HG03571 (cell line): Measurements from ENCODE around the gene AKIRIN2.
"Not testable (repeated sequence)": the region's sequence is repeated elsewhere in the genome, so short reads cannot be mapped to it uniquely, and the experiment has no call there.

Source experiments
- ATAC-seq: cut with Tn5 transposase; IDR thresholded peaks from one replicate; pipeline ENCODE4 v1.9.1; 2021; ENCODE audit not compliant: unreplicated experiment

Gene AKIRIN2

DNA sequence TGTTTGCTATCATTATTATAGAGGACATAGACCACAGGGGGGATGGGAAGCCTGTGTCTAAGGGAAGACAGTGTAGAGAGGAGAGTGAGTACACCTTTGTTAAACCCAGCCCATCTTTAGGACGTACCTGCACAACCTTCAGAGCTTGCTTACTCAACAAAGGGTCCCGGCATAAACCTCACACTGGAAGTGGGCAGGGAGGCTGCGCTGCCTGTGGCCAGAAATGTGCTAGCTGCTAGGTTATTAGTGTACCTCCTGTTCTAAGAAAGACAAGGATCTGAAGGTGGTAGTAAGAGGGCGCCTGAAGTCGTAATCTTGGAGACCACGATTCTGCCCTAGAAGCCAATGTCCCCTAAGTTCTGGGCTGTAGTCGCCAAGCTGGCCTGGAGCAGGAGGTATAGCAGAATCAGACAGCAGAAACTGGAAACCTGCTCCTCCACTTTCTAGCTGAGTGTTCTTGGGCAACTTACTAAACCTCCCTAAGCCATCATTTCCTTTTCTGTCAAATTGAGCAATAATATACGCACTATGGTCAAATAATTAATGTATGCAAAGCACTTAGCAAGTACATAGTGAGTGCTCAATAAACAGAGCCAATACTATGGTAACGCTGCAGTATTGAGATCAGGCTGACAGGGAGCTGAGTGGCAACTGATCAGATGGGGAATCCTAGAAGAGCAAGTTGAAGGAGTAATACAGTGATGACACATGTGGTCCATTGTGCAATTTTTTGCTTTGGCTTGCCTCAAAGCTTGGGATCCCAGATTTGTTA is 16.8 kb upstream of the AKIRIN2 start:
- no peak for ATAC-seq

DNA sequence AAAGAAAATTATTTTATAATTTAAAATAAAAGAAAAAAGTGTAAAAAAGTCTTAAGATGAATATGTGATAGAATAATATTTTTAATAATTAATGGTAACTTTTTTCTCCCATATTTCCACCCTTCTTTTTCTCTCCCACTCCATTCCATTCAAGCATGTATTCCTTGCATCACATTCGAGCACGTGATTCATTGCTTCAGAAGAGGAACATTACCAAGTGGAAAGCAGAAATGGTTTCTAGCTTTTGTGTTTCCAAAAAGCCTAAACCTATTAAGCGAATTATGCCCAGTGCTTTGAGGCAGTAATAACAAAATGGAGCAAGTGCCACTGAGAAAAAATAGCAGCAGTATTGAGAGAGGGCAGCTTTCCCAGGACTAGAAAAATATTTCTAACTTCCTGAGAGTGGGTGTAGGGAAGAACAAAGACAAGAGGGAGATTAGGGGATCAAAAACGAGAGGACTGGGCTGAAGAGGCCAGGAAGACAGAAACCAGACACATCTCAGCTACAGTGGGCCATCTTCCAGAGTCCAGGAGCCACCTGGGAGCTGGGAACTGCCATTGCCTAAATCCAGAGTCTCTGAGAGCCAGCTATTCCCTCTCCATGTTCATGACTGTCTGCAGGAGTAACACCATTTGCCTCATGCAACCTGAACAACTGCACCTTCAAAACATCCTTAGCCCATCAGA is 15.0 kb upstream of the AKIRIN2 start:
- ATAC-seq, result no peak

DNA sequence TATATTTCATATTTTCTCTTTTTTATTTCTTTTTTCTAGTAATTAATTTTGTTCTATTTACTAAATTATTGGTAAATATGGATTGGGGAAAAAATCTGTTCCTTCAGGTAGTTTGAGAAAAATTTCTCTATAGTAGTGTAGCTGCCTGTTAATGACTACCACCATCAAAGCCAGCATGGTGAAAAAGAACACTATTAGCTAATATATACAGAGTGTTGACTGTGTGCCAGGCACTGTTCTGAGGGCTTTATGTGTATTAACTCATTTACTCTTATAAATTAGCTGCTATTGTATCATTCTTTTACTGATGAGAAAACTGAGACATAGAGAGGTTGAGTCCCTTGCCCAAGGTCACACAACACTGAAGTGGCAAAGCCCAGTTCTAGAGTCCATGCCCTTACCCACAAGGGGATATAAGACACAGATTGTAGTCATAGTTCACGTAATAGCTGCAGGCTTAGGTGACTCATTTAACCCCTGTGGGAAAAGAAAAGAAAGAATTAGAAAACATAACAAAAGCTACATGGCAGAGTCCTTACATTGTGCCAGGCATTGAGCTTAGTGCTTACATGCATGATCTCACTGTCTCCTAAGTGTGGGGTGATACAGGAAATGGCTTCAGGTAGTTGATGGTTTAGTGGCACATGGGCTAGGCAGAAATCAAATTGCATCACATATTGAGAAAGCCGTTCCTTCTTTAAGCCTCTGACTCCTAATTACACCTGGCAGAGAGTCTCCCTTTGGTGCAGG is 12.2 kb upstream of the AKIRIN2 start:
- ATAC-seq, result no peak

DNA sequence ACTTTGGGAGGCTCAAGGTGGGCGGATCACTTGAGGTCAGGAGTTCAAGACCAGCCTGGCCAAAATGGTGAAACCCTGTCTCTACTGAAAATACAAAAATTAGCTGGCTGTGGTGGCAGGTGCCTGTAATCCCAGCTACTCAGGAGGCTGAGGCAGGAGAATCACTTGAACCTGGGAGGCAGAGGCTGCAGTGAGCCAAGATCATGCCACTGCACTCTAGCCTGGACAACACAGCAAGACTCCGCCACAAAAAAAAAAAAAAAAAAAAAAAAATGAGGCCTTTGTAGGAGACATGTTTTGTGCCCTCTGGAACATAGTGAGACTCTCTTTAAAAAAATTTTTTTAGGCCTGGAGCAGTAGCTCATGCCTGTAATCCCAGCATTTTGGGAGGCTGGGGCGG is 10.7 kb upstream of the AKIRIN2 start:
- ATAC-seq, result not testable (repeated sequence)

DNA sequence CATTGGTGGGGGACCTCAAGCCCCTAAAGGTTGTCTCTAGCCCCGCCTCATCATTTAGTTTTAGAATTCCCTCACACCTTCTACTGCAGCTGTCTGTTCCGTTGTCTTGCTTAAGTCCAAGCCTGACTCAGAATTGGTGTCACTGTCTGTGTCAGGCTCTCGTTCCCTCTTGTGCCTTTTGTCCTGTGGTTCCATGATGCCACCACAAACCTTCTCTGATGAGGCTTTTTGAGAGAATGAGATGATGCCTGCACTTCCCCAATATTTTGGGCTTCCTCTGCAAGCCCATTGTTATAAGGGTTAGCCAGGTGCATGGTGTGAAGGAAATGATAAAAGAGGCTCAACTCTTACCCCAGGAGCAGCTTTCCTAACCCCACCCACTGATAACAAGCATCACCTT is 8.1 kb upstream of the AKIRIN2 start:
- ATAC-seq, result no peak

DNA sequence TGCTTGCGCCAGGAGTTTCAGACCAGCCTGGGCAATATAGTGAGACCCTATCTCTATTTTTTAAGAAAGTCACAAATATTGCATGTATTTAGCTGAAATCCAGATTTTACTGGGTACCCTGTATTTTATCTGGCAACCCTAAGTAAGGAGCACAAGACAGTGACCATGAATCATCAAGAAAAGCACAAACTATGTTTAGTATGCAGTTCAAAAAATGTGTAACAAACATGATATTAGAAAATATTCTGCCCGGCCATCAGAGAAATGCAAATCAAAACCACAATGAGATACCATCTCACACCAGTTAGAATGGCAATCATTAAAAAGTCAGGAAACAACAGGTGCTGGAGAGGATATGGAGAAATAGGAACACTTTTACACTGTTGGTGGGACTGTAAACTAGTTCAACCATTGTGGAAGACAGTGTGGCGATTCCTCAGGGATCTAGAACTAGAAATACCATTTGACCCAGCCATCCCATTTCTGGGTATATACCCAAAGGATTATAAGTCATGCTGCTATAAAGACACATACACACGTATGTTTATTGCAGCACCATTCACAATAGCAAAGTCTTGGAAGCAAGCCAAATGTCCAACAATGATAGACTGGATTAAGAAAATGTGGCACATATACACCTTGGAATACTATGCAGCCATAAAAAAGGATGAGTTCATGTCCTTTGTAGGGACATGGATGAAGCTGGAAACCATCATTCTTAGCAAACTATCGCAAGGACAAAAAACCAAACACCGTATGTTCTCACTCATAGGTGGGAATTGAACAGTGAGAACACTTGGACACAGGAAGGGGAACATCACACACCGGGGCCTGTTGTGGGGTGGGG is 6.8 kb upstream of the AKIRIN2 start:
- ATAC-seq, result not testable (repeated sequence)

DNA sequence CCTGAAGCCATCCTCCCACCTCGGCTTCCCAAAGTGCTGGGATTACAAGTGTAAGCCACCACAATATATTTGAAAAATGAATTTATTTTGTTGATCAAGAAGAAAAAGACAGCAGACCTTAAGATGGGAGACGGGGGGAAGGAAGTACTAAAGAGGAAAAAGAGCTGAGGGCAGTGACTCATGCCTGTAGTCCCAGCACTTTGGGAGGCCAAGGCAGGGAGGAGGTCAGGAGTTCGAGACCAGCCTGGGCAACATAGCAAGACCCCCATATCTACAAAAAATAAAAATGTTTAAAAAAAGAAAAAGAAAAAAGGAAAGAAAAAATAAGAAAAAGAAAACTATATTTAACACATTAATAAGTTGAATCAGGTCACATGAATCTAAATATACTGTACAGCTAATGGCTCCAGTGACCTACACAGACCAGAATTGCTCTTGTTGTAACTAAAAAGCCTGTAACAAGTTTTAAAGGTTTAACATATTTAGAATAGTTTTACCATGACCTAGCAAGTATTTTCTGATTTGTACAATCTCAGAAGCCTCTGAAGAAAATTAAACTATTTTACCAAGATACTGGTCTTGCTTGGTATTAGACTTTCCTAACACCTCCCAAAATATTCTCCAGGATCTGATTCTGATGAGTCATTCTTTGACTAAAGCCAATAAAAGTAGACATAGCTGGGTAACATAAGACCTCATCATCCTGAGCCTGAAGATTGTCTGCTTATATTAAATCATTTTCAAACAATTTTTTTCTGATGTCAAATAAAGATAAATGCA is 4.3 kb upstream of the AKIRIN2 start:
- ATAC-seq, result no peak

DNA sequence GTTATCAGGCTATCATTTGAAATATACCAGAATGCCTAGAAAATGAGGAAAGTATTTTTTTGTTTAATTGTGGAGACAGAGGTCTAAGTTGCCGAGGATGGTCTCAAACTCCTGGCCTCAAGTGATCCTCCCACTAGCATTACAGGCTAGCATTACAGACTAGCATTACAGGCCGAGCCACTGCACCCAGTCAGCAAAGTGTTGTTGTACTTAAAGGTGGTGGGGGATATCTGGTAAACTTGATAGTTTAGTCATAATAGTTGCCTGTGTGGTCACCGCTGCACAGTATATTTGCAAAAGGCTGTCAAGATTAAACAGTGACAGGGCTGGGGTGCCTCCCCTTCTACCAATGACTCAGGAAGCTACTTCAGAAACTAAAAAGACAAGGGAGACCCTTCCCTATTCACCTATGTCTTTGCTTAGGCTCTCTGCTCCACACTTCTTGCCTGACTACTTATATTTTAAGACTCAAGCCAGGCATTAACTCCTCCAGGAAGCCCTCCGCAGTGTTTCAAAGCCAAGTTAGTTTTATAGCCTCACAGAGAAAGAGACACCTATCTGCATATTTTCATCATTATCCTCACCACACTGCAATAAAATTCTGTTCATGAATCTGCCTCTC is 3.1 kb upstream of the AKIRIN2 start:
- ATAC-seq, result peak; percentile 56

DNA sequence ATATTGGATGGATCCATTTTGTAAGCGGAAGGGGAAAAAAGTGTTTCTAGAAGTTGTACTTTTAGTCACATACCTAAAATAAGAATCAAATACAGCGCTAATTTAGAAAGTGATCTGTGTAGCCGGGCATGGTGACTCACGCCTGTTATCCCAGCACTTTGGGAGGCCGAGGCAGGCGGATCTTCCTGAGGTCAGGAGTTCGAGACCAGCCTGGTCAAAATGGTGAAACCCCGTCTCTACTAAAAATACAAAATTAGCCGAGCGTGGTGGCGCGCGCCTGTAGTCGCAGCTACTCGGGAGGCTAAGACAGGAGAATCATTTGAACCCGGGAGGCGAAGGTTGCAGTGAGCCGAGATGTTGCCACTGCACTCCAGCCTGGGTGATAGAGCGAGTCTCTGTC is 1.0 kb upstream of the AKIRIN2 start:
- not testable (repeated sequence) for ATAC-seq

DNA sequence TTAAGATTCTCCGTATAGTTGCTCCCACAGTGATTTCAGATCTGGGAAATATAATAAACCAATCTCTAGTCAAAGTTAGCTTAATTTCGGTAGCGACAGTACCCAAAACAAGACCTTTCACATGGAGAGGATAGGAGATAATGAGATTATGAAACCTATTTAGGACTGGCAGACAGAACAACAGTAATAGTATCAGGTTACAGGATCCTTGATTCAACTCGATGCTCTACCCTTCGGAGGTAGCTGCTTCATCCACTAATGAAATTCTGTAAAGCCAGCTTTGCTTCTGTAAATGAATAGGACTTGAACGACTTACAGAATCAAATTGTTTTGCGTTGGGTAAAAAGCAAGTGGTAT is 534 bp upstream of the AKIRIN2 start:
- peak; percentile 3 for ATAC-seq

DNA sequence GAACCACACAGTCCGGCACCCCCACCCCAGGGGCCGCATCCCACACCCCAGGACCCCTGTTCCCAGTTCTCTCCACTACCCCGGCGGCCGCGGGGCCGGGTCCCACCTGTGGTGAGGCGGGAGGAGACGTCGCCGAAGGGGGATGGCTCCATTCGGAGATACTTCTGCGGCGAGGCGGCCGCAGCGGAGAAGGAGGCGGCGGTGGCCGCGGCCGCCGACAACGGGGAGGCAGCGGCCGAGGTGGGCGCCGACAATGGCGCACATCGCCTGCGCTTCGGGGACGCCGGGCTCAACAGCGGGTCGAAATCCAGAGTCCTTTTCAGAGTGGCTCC is 723 bp downstream of the AKIRIN2 start:
- ATAC-seq, result no peak

DNA sequence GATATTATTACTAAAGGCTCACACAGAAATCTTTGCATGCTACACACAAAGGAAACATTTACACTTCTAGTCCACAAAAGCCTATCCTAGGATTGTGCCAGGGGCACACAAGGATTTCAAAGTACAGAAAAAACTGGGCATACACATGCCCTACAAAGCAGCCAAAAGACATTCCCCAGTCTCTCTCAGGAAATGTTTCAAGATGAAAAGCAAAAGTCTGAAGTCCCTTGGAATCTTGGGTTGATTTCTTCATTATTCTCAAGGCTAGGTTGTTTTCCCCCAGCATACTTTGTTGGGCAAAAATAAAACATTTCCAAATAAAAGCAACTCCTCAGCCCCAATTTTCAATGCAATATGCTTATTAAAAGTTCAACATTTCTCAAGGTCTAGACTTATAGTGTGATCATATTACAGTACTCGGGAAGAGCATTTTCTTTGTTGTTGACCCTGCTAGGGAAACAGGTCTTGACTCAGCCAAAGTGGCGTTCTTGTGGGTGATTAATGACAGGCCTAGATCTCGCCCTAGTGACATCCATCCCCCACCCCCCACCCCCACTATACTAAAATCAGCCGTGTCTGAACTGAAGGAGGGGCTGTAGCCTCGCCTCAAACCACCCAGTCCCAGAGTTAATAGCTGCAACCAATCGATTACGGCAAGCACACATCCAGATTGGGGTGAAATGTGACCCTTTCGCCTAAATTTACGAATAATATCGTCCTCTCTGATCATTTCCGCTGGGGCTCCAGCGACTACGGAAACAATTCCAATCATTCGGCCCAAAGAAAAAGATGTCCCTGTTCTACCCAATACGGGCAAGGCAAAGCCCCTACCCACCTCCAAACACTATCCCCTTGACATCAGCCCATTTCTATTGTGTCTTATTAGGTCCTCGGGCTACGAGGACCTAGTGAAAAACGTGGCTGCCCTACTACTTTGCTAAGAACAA is 1.4 kb downstream of the AKIRIN2 start:
- ATAC-seq, result no peak

DNA sequence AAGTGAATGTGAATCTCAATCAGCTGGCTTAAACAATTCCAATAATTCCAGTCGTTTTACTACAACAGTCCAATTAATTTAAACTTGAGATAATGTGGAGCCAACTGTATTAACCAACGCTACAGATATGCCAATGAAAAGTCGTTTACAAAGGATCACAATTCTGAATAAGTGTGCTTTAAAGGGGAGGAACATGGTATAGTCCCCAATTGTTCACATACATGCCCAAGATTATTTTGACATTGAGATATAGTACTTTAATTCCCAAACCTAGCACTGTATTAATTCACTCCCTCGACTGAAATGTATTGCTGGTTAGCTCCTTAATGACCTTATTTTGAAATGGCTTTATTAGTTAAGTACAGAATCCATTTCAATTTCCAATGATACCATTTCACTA is 2.5 kb downstream of the AKIRIN2 start:
- no peak for ATAC-seq

DNA sequence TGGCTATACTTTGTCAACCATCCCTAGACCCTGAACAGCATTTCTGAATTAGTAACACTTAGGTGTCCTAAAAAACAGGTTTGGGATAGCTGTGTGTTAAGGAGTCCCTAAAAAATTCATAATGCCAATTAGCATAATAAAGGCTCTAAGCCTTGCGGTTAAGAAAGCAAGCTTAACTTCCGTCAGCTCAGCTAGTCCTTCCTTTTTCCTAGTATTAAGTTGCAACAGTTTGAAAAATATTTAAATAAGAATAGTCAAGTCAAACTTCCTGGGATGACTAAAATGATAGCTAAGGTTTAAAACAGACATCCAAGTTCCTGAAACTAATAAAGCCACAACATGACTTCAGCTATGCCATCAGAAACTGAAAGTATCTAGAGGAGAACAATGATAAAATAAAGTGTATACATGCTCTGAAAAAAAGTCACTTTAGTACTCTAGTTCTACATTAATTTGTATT is 3.5 kb downstream of the AKIRIN2 start:
- ATAC-seq, result no peak

DNA sequence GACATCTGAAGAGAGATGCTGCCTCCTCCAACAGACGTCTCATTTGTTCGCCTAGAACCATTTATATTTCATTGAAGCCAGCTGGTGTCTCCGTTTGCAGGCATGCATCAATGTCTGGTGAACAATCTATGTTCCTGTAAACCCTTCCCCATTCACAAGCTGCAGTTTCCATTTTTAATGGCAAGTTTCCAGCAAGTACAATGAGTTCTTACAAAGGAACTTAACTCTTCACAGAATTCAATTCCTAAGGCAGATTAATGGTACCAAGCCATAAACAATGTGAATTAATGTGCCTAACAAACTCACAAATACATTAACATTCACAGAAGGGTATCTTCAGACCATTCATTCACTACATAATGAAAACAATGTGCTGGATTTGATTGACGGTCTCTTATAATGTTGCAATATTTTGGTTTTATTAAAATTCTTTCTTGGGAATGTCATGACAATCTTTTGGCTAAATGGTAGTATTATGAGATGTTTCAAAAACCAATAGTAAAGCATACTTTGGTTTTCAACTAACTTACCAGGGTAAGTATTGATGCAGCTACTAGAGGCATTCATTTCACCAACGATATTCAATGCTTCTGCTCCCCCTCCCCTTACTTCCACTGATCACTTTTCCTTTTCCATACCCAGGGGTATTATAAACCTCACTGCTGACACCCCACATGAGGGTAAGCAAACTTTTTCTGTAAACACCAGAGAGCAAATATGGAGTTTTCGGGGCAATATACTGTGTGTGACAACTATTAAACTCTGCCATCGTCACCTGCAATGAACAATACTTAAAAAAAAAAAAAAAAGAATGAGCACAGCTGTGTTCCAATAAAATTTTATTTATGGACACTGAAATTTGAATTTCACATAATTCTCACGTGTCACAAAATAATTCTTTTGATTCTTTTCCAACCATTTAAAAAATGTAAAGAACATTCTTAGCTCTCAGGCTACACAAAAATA is 4.2 kb downstream of the AKIRIN2 start:
- ATAC-seq, result no peak

DNA sequence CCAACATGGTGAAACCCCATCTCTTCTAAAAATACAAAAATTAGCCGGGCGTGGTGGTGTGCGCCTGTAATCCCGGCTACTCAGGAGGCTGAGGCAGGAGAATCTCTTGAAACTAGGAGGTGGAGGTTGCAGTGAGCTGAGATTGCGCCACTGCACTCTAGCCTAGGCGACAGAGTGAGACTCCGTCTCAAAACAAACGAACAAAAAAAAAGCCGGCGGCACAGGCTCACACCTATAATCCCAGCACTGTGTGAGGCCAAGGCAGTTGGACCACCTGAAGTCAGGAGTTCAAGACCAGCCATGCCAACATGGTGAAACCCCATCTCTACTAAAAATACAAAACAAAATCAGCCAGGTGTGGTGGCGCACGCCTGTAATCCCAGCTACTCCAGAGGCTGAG is 5.2 kb downstream of the AKIRIN2 start:
- ATAC-seq, result not testable (repeated sequence)

DNA sequence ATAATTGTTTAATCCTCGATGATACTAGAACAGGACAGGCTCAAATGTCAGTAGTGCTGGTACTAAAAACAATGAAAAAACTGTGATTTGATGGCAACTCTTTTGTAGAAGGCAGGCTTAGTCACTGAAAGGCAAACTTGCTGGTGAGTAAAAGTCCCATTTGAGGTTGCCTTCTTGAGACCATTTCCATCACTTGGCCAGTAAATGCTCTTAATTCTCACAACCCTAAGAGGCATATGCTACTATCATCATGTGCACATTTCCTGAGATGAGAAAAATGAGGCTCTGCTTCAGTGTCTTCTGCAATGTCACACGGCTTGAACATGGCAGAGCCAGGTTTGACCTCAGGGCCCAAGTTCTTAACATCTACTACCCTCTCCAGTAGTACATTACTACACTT is 9.9 kb downstream of the AKIRIN2 start:
- no peak for ATAC-seq

DNA sequence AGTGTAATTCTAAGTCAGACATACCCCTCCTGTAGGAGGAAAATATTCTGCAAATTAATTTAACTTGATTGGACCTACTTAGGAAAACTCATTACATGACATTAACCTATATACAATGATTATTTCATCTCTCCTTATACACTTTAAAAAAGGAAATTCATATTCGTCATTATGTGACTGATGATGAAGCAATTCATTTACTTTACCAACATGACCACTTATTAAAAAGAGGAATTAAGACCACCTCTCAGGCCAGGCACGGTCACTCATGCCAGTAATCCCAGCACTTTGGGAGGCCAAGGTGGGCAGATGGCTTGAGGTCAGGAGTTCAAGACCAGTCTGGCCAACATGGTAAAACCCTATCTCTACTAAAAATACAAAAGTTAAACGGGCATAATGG is 11.6 kb downstream of the AKIRIN2 start:
- ATAC-seq, result no peak
